Suppressor macrophage (primary cell): ENCODE data around the gene NPHP3.

ENCODE experiments used
- DNase-seq, 4 experiments: peaks; one replicate each; pipeline ENCODE4 v3.0.0-alpha.2; 2020 to 2022

The NPHP3 gene

DNA sequence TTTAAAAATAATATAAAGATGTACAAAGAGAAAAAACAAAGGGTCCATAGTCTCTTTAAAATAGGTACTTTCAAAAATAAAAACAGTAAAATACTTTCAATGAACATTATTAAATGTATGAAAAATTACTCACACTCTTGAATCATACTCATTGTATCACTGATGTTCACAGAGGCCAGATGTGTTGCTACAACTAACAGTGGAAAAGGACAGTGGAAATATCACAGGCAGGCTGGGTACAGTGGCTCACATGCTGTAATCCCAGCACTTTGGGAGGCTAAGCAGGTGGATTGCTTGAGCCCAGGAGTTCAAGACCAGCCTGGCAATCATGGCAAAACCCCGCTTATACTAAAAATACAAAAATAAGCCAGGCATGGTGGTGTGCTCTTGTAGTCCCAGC, 26.8 kb downstream of the NPHP3 start:
- no peak for DNase-seq

DNA sequence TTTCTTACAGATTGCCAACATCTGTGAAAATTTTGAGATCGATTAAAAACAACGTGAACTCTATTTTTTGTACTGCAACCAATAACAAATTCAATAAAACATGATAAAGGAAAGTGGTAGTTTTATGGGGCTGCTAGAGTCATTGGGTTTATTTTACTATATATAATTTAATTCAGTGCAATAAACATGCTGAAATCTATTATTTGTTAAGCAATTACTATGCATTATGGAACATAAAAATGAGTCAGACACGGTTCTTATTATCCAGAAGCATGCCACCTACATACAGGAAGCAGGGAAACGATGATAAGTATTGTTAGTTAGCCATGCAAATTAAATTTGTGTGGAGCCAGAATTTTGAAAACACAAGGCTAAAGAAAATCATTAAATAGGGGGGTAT, 27.2 kb downstream of the NPHP3 start:
- DNase-seq: no peak

DNA sequence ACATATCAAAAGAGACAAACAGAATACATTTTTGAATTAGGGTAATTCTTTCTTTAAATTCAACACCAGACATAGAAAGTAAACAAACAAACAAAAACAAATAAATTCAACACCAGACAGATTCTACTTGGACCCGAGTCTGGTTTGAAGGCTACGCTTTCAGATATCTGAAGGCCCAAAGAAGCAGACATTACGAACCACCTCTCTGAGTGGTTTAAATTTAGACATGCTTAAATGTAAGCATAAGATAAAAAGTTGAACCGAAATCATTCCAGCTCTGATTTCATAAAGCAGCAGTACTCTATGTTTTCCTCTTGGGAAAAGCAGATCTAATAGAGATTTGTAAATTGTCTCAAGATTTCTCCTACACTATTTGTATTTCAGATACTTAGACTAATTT, 32.2 kb downstream of the NPHP3 start:
- DNase-seq: no peak

DNA sequence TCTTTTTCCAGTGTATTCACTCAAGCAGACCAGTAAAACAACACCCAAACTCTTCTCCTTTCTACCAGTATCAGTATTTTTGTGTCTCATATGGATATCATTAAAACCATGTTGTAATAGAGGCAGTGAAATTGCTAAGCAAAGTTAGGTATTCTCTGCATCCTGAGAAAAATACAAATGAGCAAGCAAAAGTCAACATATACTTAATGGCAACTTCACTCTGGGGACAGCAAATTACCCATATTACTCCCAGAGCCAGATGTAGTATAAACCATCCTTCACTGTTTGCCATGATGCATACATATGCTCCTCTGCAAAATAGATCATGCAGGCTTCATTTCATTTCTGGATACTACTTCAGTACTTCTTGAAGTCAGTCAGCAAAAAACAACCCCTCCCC, 40.0 kb downstream of the NPHP3 start:
- no peak for DNase-seq

DNA sequence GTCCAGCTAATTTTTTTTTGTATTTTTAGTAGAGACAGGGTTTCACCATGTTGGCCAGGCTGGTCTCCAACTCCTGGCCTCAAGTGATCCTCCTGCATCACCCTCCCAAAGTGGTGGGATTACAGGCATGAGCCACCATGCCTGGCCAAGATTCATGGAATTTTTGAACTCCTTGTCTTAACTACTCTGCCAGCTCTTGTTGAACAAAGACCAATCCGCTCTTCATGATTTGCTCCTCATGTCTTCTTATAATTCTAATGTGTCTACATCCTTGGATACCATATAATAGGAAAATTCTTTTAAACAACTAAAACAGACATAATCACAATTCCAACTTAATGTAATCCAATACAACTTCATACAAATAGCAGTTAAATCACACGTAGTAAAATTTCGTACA, 40.8 kb downstream of the NPHP3 start:
- DNase-seq: no peak

DNA sequence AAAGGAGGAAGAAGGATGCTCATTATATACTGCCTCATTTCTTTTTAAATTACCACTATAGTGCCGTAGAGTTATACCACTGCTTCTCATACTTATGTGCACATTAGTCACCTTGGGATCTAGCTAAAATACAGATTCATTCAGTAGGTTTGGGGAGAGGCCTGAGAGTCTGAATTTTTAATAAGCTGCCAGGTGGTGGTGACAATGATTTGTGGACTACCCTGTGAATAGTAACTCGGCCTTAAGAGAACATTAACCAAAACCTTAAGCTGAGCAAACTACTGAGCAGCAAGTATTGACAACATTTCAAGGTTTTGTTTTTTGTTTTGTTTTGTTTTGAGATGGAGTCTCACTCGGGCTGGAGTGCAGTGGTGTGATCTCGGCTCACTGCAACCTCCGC, 42.3 kb downstream of the NPHP3 start:
- no peak for DNase-seq

DNA sequence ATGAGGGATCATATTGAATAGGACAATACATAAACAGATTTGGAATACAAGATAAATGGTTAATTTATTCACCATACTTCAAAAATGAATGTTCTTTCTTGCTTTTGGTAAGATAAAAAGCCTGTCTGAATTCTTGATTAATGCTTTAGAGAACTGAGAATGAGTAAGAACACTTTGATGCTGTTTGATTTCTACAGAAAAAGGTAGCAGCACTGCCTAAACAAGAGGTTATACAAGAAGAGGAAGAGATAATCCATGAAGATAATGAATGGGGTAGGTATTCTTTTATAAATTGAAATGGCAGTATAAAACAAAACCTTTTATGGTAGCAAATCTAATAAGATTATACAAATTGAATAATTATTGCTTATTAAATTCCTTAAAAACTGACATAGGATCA, 46.8 kb downstream of the NPHP3 start:
- no peak for DNase-seq

DNA sequence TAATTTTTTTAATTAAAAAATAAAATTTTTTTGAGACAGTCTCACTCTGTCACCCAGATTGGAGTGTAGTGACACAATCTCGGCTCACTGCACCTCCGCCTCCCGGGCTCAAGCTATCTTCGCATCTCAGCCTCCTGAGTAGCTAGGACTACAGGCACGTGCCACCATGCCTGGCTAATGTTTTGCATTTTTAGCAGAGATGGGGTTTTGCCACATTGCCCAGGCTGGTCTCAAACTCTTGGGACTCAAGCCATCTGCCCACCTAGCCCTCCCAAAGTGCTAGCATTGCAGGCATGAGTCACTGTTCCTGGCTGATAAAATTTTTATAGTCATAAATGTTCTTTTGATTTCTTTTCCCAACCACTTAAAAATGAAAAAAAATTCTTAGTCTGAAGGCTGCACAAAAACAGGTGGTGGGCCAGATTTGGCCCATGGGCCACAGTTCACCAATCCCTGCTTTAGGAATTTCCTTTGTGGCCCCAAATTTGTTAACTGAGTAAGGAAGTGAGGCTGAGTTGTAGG, 52.9 kb downstream of the NPHP3 start:
- no peak for DNase-seq

DNA sequence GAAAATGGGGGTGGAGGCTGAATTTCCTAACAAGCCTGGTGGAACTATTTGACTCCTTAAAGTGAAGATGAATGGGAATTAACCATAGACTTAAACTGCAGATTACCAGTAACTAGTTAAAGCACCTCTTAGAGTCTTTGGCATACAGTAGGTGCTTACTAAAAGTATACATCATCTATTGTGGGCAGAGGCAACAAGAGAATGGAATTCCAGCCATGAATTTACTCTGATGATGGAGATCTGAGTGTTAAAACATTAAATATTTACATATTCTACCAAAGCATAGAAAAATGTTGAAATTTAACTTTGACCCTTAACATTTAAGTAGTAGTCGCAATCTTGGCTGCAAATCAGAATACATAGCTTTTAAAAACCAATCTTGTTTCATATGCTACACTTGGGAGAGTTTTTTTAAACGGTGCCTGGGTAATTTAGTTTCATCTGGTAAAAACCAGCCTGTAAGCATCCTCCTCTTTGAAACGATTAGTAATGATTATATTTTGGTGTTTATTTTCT, 56.9 kb downstream of the NPHP3 start:
- no peak for DNase-seq

DNA sequence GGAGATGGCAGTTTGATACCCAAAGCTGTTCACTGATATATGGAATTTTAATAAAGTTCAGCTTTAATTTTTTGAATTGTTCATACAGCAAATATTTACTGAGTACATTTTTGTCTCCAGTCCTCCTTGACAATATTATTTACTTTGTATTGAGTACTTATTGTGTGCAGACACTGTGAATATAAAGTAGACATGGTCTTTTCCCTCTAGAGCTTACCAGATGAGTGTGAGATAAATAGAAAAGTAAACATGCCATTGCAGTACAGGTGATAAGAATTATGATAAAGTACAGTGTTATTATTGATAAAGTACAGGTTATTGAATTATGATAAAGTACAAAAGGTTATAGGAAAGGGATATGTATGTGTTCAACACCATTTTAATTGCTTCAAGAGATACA, 60.0 kb downstream of the NPHP3 start:
- DNase-seq: no peak

DNA sequence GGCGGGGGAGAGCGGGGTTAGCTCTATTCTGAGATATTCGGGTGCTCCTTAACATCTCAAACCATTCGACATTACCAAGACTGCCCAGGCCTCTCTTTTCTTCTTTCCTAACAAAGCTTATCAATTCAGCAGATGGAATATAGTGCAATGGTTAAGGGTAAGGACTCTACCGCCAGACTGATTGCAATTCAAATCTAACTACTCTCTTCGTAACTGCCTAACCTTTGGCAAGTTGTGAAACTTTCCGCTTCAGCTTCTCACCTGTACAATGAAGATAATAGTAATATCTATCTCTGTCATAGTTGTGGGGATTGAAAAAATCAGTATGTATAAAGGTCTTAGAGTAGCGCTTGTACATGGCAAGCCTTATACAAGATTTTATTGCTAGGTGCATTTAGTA, 61.1 kb downstream of the NPHP3 start:
- no peak for DNase-seq

DNA sequence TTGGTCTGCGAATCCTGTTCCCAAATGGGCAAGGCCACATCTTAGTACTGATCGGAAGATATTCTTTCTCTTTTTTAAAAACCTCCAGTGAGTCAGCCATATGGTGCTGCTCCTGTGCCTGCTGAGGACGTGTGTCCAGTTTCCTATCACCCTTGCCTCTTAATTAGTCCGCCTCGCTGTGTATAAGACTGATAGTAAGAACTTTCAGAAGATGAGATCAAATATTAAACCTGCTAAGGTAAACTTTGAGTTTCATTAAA, 61.5 kb downstream of the NPHP3 start:
- no peak for DNase-seq

DNA sequence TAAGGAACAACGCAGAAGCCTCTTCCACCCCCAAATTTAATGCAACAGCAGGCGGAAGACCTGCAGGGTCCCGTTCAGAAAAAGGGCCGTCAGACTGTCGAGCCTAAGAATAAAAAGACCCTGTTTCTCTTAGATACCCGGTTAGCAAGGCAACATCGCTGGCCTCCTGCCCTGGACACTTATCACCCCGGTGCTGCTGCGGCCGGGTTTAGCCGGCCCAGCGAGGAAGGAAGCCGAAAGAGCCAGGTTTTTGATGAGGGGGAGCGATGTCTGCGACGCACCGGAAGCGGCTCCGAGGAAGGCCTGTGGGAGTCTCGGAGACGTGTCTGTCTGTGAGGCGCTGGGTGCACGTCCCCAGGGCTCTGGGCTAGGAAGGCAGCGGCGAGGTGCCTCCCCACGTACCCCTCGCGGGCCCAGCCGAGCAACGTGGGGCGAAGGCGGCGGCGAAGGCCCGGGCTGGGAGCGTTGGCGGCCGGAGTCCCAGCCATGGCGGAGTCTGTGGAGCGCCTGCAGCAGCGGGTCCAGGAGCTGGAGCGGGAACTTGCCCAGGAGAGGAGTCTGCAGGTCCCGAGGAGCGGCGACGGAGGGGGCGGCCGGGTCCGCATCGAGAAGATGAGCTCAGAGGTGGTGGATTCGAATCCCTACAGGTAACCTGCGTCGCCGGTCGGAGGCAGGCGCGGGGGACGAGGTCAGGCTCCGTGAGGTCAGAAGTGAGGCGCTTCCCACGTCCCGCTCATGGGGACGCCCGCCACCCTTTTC, 62.0 kb downstream of the NPHP3 start, which contains the start of gene UBA5:
UBA5 (plus strand) TSS at position 278 of the 759 bp plus-strand sequence; CDS start at position 487, 209 bp downstream.
- peak; percentile 65 to 82 (median 74) for DNase-seq

DNA sequence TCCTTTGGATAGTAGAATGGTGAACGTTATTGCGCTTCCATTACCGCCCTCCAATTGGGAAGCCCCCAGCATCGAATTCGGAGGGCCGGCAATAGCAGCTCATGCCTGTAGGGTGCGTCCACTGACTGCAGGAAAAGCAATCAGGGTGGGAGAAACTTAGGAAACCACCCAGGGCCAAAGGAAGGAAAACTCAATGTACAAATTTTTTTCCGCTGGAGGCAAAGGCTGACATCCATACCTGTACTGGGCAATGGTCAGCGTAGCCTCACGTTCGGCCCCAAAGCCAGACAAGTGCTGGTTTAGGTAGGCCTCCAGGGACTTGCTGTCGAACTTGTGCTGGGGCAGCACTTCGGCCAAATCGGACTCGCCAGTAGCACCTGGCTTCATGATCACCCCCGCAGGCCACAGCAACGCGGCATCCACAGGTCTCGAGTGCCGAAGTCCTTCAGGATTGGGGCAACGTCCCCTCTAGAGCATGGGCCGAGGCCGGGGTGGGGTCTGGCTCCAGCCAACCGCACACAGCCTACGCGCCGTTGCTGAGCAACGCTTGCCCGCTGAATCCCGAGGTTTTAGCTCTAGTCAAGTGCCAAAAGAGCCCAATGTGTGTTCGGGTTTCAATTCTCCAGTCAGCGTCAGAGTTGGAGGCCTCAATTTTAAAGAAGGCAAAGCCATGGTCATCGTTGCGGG, 62.7 kb downstream of the NPHP3 start, which contains the start of gene ACAD11:
ACAD11 (minus strand) TSS at position 445 of the 687 bp plus-strand sequence; CDS start at position 387, 58 bp downstream.
- DNase-seq: peak; percentile 62 to 77 (median 72)

DNA sequence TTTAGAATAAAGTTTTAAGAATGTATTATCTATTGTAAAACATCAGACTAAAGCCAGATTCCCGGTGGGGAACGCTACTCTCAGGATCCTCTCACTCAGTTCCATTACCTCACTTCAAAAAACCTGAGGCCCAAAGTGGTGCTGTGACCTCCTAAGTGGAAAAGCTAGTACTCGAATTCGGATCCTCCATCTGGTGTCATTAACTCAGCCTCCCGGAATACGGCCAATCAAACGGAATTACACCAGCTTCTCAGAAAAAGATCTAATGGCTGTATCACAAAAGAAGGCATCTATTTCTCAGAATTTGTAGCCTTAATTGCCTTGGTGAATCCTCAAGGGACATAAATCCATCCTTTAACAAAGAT, 63.2 kb downstream of the NPHP3 start:
- peak in 2 of 4 experiments; percentile 7 to 8 for DNase-seq

DNA sequence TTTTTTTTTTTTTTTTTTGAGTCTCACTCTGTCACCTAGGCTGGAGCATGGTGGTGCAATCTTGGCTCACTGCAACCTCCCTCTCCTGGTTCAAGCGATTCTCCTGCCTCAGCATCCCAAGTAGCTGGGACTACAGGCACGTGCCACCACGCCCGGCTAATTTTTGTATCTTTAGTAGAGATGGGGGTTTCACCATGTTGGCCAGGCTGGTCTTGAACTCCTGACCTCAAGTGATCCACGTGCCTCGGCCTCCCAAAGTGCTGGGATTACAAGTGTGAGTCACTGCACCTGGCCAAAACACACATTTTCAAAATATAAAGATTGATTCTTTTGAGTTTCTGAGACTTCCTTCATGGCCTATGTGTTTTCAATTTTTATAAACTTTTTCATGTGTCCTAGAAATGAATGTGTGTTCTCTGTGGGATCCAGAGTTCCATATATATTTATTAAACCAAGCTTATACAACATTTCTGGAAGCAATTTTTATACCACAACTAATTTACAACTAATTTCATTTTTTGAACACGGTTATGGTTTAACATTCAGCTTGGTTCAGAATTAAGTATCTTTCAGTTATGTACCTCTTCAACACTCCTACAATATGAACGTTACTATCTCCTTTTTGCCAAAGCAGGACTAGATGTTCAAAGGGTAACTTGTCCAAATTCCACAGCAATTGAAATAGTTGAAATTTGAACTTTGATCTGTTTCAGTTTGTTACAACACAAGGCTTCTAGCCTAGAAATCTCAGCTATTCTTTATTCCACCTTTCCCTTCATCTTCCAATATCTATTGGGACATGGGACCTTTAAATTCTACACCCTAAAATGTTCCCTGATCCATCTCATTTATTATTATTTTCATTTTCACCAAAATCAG, 64.1 kb downstream of the NPHP3 start:
- no peak for DNase-seq

DNA sequence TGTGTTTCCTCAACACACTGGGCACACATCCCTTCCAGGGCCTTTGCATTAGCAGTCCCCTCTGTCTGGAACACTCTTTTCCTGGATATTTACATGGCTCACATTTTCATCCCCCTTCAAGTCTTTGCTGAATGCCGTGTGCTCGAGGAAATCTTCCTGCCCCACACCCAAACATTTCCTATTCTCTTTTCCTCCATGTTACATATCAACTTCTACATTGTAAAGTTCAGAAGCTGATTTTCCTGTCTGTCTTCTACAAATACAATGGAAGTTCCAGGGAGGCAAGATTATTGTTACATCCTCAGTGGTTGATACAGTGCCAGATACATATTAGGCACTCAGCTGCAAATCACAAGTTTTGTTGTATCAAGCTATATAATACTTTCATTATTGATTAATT, 66.7 kb downstream of the NPHP3 start:
- DNase-seq: no peak

DNA sequence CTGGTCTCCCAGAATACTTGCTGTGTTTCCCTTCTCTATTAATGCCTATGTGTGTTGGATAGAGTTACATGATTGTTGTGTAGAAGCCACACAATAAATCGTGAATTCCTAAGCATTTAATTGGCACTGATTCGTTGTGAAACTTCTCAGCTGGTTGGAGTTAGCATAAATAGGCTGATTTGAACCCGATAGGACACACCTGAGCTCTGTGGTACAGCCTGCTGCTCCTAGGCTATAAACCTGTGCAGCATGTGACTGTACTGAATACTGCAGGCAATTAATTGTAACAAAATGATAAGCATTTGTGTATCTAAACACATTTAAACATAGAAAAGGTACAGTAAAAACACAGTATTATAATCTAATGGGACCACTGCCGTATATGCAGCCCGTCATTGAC, 67.5 kb downstream of the NPHP3 start:
- no peak for DNase-seq

DNA sequence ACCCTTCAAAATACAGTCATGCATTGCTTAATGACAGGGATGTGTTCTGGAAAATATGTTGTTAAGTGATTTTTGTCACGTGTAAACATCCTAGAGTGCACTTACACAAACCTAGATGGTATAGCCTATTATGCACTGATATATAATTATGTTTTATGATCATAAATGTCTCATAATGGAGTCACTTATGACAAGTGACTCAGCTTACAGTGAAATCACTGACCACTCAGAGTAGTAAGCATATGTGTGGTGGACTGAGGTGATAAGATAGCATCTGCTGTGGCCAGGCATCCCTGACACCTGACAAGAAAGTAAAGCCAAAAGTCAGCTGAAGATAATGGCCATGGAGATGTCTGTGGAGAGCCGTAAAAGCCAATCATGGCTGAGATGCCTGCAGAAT, 68.0 kb downstream of the NPHP3 start:
- no peak for DNase-seq

DNA sequence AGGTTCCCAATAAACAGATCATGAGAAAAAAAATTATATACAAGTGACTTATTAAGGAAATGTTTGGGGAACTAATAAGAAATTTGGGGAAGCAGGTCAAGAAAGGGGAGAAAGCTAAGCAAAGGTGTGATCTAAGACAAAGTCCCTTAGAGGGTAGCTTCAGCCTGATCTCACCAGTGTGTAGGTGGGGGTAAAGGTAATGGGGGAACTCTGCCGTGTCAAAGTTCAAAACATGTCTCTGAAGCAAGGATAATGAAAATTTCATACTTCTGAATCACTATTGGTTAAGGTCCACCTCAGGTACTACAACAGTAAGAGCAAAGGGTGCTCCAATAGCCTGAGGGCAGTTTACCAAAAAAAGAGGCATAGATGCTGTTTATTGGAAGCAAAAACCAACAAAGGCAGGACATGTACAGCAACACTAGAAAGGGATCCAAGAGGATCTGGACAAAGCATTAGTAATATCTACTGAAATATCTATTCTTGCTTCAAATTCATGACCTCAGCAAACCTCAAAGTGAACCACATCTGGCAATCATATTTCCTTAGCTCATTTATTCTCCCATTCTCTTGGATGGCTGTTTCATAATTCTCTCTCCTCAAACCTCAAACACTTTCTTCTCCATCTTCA, 69.5 kb downstream of the NPHP3 start:
- DNase-seq: peak in 2 of 4 experiments; percentile 1 to 4

DNA sequence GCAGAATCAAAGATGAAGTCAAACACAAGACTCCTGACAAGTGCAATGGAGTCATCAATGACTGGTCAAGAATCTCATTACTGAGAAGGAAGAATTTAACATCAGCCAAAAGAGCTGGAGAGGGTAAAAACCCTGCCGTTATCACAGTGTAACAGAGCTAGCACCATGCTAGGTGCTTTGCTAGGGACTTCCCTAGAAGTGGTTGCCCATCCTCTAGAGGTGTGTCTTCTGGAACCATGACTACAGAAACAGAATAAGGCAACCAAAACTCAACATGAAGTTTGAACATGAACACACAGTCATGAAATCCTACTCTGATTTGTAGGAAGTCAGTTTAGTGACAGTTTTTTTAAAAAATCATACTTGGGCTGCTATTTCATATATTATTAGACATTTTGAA, 72.1 kb downstream of the NPHP3 start:
- DNase-seq: no peak

DNA sequence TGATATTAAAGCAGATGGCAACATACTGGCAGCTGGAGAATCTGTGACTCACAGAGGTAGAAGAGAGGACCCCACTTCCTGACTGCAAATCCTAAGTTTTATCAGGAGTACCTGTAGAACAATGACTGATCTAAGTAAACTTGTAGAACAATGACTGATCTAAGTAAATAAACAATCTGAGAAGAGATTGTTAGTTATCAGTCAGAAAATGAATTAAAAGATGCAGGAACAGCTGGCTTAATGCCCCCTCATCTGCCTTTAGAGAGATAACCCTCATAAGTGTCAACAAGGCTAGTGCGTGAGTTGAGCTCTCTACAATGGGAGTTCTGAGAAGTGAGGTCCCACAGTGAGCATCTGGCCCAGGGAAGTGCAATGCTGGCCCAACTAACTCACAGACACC, 77.2 kb downstream of the NPHP3 start:
- no peak for DNase-seq

DNA sequence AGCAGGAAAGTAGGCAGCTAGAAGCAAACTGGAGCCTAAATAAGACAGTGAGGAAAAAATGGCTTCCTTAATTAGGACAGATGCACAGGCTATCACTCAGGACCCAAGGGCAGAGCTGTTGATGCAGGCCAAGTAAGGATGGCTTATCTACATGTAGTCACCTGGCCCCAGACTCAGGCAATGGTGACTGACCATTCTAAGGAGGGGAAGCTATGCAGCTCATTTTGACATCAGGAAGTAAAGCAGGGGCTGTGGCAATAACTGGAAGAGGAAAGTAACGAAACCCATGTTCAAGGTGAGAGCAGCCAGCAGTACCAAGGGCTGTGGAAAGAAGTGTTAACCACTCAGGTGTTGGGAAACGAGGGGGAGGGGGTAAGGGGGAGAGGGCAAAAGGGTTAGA, 78.8 kb downstream of the NPHP3 start:
- no peak for DNase-seq
